ENCODE measurements around the gene THSD4. TPM values are rescaled to one million over a fixed set of nuclear protein-coding genes. Genes with fewer than 3 reads are reported as not detected.

The THSD4 gene
- total RNA-seq, 6 donors from 2014 or later, result 16.8 to 39.7 (median 21.7) TPM

DNA sequence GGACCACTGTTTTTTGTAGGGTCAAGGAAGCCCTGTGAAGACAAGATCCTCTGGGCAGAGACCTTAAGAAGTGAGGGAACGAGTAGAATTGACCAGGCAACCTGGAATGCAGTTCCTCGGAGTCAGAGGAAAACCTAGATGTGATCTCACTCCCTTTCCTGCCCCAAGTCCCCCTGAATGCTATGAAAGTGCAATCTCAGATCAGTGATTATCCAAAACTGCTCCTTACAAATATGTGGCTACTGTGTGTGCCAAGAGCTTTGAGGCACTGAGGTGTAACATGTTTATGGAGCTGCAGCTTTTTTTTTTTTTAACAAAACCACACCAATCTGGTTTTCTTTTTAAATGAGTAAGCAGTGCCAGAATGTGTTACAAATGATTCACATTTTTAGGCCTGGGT is 35.8 kb downstream of the THSD4 start:
- H3K9me3 ChIP-seq, result no peaks in the 10 kb centered on the region
- ATAC-seq (ENCODE audit: low FRiP score in 2 of 2) (no peak), DNase-seq (no peak)
- WGBS, 2 donors, result 75 to 82% methylated on average over 2 of the region's 2 CpGs
- H3K36me3 ChIP-seq, result no peaks in the 10 kb centered on the region
- H3K27me3 ChIP-seq, result no peaks in the 10 kb centered on the region
- peaks cover 0 to 13% (median 5%) of the 10 kb centered on the region in 4 donors for H3K4me1 ChIP-seq
- TF ChIP-seq EP300 (IDR thresholded peaks at IDR 0.05), result no peak
- no peak for TF ChIP-seq POLR2A (IDR thresholded peaks at IDR 0.05)
- TF ChIP-seq, protein P1, sequence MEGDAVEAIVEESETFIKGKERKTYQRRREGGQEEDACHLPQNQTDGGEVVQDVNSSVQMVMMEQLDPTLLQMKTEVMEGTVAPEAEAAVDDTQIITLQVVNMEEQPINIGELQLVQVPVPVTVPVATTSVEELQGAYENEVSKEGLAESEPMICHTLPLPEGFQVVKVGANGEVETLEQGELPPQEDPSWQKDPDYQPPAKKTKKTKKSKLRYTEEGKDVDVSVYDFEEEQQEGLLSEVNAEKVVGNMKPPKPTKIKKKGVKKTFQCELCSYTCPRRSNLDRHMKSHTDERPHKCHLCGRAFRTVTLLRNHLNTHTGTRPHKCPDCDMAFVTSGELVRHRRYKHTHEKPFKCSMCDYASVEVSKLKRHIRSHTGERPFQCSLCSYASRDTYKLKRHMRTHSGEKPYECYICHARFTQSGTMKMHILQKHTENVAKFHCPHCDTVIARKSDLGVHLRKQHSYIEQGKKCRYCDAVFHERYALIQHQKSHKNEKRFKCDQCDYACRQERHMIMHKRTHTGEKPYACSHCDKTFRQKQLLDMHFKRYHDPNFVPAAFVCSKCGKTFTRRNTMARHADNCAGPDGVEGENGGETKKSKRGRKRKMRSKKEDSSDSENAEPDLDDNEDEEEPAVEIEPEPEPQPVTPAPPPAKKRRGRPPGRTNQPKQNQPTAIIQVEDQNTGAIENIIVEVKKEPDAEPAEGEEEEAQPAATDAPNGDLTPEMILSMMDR (IDR thresholded peaks at IDR 0.05), result no peak
- TF ChIP-seq POLR2AphosphoS5 (IDR thresholded peaks at IDR 0.05), result no peak
- no peak overlapping the region for H3K27ac ChIP-seq
- no peak overlapping the region for H3K4me3 ChIP-seq

DNA sequence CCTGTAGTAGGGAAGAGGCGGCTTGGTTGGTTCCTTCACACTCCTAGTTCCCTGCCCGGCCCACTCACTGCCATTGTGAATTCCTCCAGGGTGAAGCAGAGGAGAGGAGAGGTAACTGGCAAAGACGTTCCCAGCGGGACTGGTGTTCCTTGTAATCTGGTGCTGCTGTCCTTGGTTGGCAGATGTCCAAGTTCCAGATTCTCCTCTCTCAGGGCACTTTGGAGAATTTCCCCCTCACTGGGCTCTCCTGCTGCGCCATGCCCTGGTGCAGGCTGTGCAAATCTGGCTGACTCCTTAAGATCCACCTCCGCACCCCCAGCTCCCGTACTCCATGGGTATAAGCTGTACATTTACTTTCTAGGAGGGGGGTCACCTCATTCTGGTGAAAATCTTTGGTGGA is 37.3 kb downstream of the THSD4 start:
- Histone ChIP-seq H3K9me3 (no peaks in the 10 kb centered on the region), H3K27ac (no peak overlapping the region), H3K27me3 (no peaks in the 10 kb centered on the region), H3K36me3 (no peaks in the 10 kb centered on the region), H3K4me1 (peaks cover 0 to 9% (median 4%) of the 10 kb centered on the region in 4 donors), H3K4me3 (no peak overlapping the region)
- DNase-seq, result no peak
- TF ChIP-seq POLR2A (IDR thresholded peaks at IDR 0.05) (no peak), POLR2AphosphoS5 (IDR thresholded peaks at IDR 0.05) (no peak), EP300 (IDR thresholded peaks at IDR 0.05) (no peak)
- TF ChIP-seq, protein P1 (IDR thresholded peaks at IDR 0.05), result no peak
- ATAC-seq (ENCODE audit: low FRiP score in 2 of 2), result no peak
- WGBS, 2 donors, result 84 to 85% methylated on average over 7 of the region's 7 CpGs

DNA sequence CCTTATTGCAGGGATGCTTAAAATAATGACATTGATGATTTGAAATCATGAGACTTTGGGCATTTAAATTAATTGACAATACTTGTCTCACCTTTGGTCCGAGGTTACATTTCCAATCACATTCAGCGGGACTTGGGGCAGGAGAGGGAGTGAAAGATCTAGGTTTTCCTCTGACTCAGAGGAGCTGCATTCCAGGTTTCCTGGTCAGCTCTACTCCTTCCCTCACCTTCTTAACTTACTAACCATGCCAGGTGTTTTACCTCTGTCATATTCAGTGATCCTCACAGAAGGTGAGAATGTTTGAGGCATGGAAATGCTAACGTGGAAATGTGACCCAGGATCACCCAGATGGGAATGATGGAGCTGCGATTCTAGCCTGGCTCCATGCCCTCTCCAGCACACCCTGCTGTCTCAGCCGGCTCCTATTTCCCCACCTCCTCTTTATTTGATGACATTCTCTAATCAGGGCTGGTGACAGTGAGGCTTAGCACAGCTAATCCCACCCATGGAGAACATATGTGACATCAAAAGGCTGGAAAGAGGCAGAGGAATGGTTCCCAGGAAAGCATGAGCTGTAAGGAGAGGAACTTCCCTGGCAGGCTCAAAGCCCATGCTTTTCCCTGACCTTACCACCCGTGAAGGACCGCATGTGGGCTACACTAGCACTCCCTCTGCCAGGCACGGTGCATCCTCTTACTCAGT is 38.7 kb downstream of the THSD4 start:
- H3K4me1 ChIP-seq, result peaks cover 0 to 9% (median 4%) of the 10 kb centered on the region in 4 donors
- no peak for ATAC-seq (ENCODE audit: low FRiP score in 2 of 2)
- WGBS, 2 donors, result 74 to 83% methylated on average over 7 to 8 of the region's 8 CpGs
- no peaks in the 10 kb centered on the region for H3K27me3 ChIP-seq
- TF ChIP-seq, protein P1 (IDR thresholded peaks at IDR 0.05), result no peak
- TF ChIP-seq POLR2AphosphoS5 (IDR thresholded peaks at IDR 0.05) (no peak), EP300 (IDR thresholded peaks at IDR 0.05) (no peak), POLR2A (IDR thresholded peaks at IDR 0.05) (no peak)
- H3K36me3 ChIP-seq, result no peaks in the 10 kb centered on the region
- no peak for DNase-seq
- H3K27ac ChIP-seq, result no peak overlapping the region
- no peaks in the 10 kb centered on the region for H3K9me3 ChIP-seq
- H3K4me3 ChIP-seq, result no peak overlapping the region

DNA sequence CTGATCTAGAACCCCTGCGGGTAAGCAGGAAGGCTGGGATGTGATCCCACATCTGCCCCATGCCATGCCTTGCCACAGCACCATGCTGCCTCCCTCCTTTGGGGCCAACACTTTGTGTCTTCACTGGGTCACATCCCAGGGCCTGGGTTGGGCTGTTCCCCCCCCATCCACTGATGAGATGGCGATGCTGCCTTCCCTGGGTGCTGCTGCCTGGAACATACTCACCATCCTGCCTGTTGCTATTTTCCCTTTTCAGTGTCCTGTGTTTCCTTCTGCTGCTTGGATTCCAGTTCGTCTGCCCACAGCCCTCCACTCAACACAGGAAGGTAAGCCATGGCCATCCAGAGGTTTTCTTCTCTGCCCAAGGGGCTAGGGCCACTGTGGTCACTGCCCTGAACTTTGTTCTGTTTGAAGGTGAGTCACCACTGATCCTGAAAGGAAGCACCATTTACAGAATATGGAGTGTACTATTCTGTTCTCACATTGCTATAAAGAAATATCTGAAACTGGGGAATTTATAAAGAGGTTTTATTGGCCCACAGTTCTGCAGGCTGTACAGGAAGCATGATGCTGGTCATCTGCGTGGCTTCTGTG is 39.4 kb downstream of the THSD4 start:
- Histone ChIP-seq H3K27me3 (no peaks in the 10 kb centered on the region), H3K27ac (no peak overlapping the region), H3K4me1 (peaks cover 0 to 9% (median 4%) of the 10 kb centered on the region in 4 donors), H3K9me3 (no peaks in the 10 kb centered on the region), H3K4me3 (no peak overlapping the region), H3K36me3 (no peaks in the 10 kb centered on the region)
- DNase-seq (no peak), ATAC-seq (ENCODE audit: low FRiP score in 2 of 2) (no peak)
- no peak for TF ChIP-seq POLR2AphosphoS5 (IDR thresholded peaks at IDR 0.05)
- 87 to 91% methylated on average over 3 to 4 of the region's 4 CpGs for WGBS, 2 donors

DNA sequence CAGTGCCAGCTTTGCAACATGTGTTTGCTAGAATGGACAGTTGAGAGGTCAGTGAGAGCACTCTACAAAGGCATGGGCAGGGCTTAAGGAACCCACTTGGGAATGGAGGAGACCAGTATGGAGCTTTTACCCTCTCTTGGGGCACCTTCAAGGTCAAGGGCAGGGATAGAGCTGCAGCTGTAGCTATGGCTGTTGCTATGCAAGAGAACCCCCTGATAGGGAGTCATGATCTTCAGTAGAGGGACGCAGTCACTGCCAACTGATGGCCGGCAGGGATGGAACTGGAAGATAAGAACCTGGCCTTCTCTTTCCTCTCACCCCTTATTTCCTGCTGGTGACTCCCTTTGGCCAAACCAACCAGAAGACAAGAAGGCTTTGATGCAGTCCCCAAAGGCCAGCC is 40.3 kb downstream of the THSD4 start:
- no peaks in the 10 kb centered on the region for H3K9me3 ChIP-seq
- H3K4me3 ChIP-seq, result no peak overlapping the region
- ATAC-seq (ENCODE audit: low FRiP score in 2 of 2) (no peak), DNase-seq (no peak)
- H3K36me3 ChIP-seq, result no peaks in the 10 kb centered on the region
- H3K27ac ChIP-seq, result no peak overlapping the region
- WGBS, 2 donors, result 93 to 100% methylated on average over 2 of the region's 2 CpGs
- peaks cover 0 to under 1% (median 0%) of the 10 kb centered on the region in 4 donors for H3K4me1 ChIP-seq
- no peaks in the 10 kb centered on the region for H3K27me3 ChIP-seq
- TF ChIP-seq EP300 (IDR thresholded peaks at IDR 0.05) (no peak), POLR2A (IDR thresholded peaks at IDR 0.05) (no peak), POLR2AphosphoS5 (IDR thresholded peaks at IDR 0.05) (no peak)
- TF ChIP-seq, protein P1 (IDR thresholded peaks at IDR 0.05), result no peak

Measured in upper lobe of left lung (tissue), 6 donors.